ENCODE data around the gene PCDHB12.
"Not testable (repeated sequence)": the region's sequence is repeated elsewhere in the genome, so short reads cannot be mapped to it uniquely, and the experiment has no call there.

Gene PCDHB12

DNA sequence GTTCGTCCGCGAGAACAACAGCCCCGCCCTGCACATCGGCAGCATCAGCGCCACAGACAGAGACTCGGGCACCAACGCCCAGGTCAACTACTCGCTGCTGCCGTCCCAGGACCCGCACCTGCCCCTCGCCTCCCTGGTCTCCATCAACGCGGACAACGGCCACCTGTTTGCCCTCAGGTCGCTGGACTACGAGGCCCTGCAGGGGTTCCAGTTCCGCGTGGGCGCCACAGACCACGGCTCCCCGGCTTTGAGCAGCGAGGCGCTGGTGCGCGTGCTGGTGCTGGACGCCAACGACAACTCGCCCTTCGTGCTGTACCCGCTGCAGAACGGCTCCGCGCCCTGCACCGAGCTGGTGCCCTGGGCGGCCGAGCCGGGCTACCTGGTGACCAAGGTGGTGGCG, 1.8 kb downstream of the PCDHB12 start:
- not testable (repeated sequence) for DNase-seq

GRCh38 chr5:141210849-141211248, 2.3 kb downstream of the PCDHB12 start:
- DNase-seq: not testable (repeated sequence)

GRCh38 chr5:141213656-141214339, 5.3 kb downstream of the PCDHB12 start, which contains the start of gene PCDHB13:
TSS of gene PCDHB13 (plus strand) at chr5:141213919. CDS start at chr5:141214124, 205 bp downstream.
- DNase-seq: peak; percentile 20

DNA sequence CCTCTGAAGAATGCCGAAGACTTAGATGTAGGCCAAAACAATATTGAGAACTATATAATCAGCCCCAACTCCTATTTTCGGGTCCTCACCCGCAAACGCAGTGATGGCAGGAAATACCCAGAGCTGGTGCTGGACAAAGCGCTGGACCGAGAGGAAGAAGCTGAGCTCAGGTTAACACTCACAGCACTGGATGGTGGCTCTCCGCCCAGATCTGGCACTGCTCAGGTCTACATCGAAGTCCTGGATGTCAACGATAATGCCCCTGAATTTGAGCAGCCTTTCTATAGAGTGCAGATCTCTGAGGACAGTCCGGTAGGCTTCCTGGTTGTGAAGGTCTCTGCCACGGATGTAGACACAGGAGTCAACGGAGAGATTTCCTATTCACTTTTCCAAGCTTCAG, 6.1 kb downstream of the PCDHB12 start:
- DNase-seq: not testable (repeated sequence)

DNA sequence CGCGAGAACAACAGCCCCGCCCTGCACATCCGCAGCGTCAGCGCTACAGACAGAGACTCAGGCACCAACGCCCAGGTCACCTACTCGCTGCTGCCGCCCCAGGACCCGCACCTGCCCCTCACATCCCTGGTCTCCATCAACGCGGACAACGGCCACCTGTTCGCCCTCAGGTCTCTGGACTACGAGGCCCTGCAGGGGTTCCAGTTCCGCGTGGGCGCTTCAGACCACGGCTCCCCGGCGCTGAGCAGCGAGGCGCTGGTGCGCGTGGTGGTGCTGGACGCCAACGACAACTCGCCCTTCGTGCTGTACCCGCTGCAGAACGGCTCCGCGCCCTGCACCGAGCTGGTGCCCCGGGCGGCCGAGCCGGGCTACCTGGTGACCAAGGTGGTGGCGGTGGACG, 7.0 kb downstream of the PCDHB12 start:
- DNase-seq: not testable (repeated sequence)

- DNase-seq: not testable (repeated sequence)
Observed at GRCh38 chr5:141216035-141216434, 7.5 kb downstream of the PCDHB12 start.

- peak; percentile 24 for DNase-seq
Observed at GRCh38 chr5:141223112-141223783, 14.7 kb downstream of the PCDHB12 start, which contains the start of gene PCDHB14. TSS of gene PCDHB14 (plus strand) at chr5:141223343. CDS start at chr5:141223506, 163 bp downstream.

- DNase-seq: not testable (repeated sequence)
Observed at GRCh38 chr5:141224844-141225243, 16.3 kb downstream of the PCDHB12 start.

- DNase-seq: not testable (repeated sequence)
Observed at GRCh38 chr5:141225421-141225820, 16.9 kb downstream of the PCDHB12 start.

DNA sequence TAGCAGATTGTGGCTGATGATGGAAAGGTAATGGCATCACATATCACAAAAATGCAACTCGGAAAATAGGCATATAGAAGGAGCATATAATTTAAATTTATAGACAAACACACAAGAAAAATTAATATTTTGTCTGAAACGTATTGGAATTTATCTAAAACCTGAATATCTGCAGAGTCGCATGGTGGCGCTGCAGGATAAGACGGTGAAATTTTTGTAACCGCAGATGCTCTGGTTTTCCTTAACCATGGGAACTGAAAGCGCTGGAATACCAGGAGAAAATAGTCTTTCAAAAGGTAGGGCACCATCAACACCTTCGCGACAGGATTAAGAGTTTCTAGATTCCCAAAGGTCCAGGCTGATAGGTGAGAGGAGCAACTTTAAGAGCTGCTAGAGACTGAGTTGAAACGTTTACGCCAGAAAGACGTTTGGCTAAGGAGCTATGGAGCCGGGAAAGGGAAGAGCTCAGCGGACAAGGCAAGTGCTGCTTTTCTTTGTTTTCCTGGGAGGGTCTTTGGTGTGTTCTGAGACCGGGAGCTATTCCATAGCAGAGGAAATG, 25.7 kb downstream of the PCDHB12 start:
- peak; percentile 7 for DNase-seq

- DNase-seq: not testable (repeated sequence)
Observed at GRCh38 chr5:141235922-141236321, 27.4 kb downstream of the PCDHB12 start.

DNA sequence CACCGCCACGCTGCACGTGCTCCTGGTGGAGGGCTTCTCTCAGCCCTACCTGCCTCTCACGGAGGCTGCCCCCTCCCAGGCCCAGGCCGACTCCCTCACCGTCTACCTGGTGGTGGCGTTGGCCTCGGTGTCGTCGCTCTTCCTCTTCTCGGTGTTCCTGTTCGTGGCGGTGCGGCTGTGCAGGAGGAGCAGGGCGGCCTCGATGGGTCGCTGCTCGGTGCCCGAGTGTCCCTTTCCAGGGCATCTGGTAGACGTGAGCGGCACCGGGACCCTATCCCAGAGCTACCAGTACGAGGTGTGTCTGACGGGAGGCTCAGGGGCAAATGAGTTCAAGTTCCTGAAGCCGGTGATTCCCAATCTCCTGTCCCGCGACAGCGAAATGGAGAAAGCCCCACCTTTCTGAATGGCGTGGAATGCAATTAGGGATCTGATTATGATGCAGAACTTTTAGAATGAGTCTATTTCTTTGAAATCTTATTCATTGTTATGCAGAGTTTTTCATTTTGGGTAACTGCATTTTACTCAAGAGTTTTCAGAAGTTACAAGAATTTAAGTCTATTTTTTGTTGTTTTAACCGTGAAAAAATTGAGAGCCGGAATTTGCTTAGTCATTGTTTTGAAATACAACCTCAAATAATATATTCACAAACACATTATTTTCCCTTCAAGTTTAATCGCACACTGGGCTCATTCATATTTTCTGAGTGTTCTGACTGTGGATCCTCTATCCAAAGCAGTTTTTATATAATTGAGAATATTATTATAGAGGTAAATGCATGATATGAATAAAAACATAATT, 28.2 kb downstream of the PCDHB12 start:
- no peak for DNase-seq

GRCh38 chr5:141241496-141241895, 33.0 kb downstream of the PCDHB12 start:
- no peak for DNase-seq

DNA sequence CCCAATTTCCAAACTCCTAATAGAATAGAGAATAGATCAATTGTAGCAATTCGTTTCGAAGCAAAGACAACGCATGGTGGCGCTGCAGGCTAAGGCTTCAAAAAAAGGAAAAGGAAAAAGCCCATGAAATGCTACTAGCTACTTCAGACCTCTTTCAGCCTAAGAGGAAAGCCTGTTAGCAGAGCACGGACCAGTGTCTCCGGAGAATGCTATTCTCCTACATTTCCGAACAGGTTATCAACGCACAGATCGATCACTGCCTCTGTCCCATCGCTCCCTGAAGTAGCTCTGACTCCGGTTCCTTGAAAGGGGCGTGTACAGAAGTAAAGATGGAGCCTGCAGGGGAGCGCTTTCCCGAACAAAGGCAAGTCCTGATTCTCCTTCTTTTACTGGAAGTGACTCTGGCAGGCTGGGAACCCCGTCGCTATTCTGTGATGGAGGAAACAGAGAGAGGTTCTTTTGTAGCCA, 36.8 kb downstream of the PCDHB12 start, which contains the start of gene PCDHB15:
Gene PCDHB15 (plus strand): TSS at position 146 of the 468 bp plus-strand sequence. CDS start 184 bp downstream, at position 330.
- no peak for DNase-seq

- DNase-seq: not testable (repeated sequence)
Observed at GRCh38 chr5:141246971-141247370, 38.5 kb downstream of the PCDHB12 start.

DNA sequence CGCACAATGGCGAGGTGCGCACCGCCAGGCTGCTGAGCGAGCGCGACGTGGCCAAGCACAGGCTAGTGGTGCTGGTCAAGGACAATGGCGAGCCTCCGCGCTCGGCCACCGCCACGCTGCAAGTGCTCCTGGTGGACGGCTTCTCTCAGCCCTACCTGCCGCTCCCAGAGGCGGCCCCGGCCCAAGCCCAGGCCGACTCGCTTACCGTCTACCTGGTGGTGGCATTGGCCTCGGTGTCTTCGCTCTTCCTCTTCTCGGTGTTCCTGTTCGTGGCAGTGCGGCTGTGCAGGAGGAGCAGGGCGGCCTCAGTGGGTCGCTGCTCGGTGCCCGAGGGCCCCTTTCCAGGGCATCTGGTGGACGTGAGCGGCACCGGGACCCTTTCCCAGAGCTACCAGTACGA, 38.9 kb downstream of the PCDHB12 start:
- DNase-seq: not testable (repeated sequence)

DNA sequence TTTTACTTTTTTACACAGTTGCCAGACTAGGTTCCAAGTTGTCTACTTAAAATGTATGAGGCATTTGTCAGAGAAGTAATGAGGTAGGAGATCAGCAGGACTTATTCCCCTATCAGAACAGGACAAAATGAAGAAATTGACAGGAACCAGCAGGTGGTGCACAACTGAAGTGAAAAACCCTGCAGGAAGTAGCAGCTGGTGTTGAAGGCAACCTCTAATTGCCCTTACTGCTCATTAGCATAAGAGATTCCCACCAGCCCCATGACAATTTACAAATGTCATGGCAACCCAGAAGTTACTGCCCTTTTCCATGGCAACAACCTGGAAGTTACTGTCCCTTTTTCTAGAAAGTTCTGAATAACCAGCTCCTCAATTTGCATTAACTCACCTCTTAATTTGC, 42.1 kb downstream of the PCDHB12 start:
- no peak for DNase-seq

GRCh38 chr5:141258464-141258863, 49.9 kb downstream of the PCDHB12 start:
- no peak for DNase-seq

- no peak for DNase-seq
Observed at GRCh38 chr5:141258948-141259347, 50.4 kb downstream of the PCDHB12 start.

GRCh38 chr5:141260458-141261237, 52.1 kb downstream of the PCDHB12 start:
- no peak for DNase-seq

DNA sequence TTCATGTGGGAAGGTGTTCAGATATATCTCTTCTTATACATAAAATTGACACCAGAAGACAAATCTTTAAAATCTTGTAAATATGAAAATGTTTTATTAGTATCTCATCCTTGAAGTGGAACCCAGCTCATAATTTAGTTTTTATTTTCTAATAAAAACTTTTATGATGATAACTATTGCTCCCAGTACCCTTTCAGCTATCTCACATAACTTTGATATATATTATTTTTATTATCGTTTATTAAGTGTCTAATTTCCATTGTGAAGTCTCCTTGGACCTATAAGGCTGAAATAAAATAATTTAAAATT, 52.7 kb downstream of the PCDHB12 start:
- no peak for DNase-seq

Data from fibroblast of skin of scalp (primary cell).